Muscle of leg (tissue), 11 donors: Measurements from ENCODE around the gene NDUFA7. TPM values are rescaled to one million over a fixed set of nuclear protein-coding genes. Genes with fewer than 3 reads are reported as not detected.
"Not testable (repeated sequence)": the region's sequence is repeated elsewhere in the genome, so short reads cannot be mapped to it uniquely, and the experiment has no call there.

Source experiments
- DNase-seq: peaks from one replicate; pipeline ENCODE4 v3.0.0; 2013
- H3K27ac ChIP-seq: one replicate; pipeline ENCODE4 v1.5.1; 2013; ENCODE audit warnings: mild to moderate bottlenecking, low read length, control low read depth
- H3K27me3 ChIP-seq: one replicate; pipeline ENCODE4 v1.6.1; 2013; ENCODE audit warnings: low read length; ENCODE audit not compliant: control insufficient read depth, insufficient read depth
- H3K36me3 ChIP-seq: one replicate; pipeline ENCODE4 v1.6.1; 2013; ENCODE audit warnings: low read length; ENCODE audit not compliant: control insufficient read depth, insufficient read depth
- H3K4me1 ChIP-seq: one replicate; pipeline ENCODE4 v1.6.1; 2013; ENCODE audit warnings: low read length; ENCODE audit not compliant: control insufficient read depth, insufficient read depth
- H3K4me3 ChIP-seq: one replicate; pipeline ENCODE4 v1.5.1; 2013; ENCODE audit warnings: low read length, control low read depth
- H3K9me3 ChIP-seq: replicated peaks from 2 replicates; pipeline ENCODE4 v1.6.1; 2013; ENCODE audit warnings: low read depth, low read length; ENCODE audit not compliant: control insufficient read depth
- WGBS: methylation state at CpG from one replicate; pipeline ENCODE4 v1.1.5; 2013; ENCODE audit warnings: missing lambda C conversion rate; ENCODE audit not compliant: insufficient coverage; 5-methylcytosine and 5-hydroxymethylcytosine counted together
- polyA plus RNA-seq, 8 donors: library from polyadenylated mRNA; unstranded; fragments of 120-200 nt; gene quantifications; one replicate each; pipeline versions ENCODE4 v1.2.1 to v1.2.3, GENCODE V29; 2013; ENCODE audit warnings: inconsistent platforms in 1 of 8, low replicate concordance in 1 of 8; ENCODE audit not compliant: insufficient read length in 8 of 8, insufficient read depth in 1 of 8
- total RNA-seq: library from RNA; stranded (reverse); fragments of 120-200 nt; gene quantifications from one replicate; pipeline ENCODE4 v1.2.4, GENCODE V29; 2013

NDUFA7 gene
- total and polyA plus RNA-seq, 9 donors: 17.2 to 54.7 (median 38.1) TPM

- H3K4me1 ChIP-seq: peaks cover 38% of the 10 kb centered on the region
- no peaks in the 10 kb centered on the region for H3K36me3 ChIP-seq
- peaks cover 37% of the 10 kb centered on the region for H3K27me3 ChIP-seq
- no peaks in the 10 kb centered on the region for H3K9me3 ChIP-seq
- H3K4me3 ChIP-seq: no peak overlapping the region
- WGBS: 52% methylated on average over 7 of the region's 12 CpGs
- peak; percentile 96 for DNase-seq
- H3K27ac ChIP-seq: peak overlapping the region; percentile 62
Measured at GRCh38 chr19:8361921-8362793, 41.0 kb upstream of the NDUFA7 start.

DNA sequence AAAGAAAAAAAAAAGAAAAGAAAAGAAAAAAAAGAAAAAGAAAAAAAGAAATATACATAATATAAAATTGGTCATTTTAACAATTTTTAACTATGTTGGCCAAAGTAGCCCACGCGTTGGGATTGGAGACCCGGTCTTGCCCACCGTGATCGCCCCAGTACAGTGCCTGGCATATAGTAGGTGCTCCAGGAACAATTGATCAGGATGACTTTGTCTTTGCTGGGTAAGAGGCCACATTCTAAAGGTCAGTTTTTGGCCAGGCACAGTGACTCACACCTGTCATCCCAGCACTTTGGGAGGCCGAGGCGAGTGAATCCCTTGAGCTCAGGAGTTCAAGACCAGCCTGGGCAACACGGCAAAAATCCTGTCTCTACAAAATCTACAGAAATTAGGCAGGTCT, 39.0 kb upstream of the NDUFA7 start:
- no peak for DNase-seq

GRCh38 chr19:8358948-8359347, 37.8 kb upstream of the NDUFA7 start:
- Histone ChIP-seq H3K36me3 (no peaks in the 10 kb centered on the region), H3K4me3 (no peak overlapping the region), H3K27ac (no peak overlapping the region), H3K9me3 (no peaks in the 10 kb centered on the region), H3K27me3 (peaks cover 11% of the 10 kb centered on the region), H3K4me1 (peaks cover 22% of the 10 kb centered on the region)
- WGBS: 88% methylated on average over 2 of the region's 6 CpGs
- no peak for DNase-seq

More for the DNA sequence above, 39.0 kb upstream of the NDUFA7 start:
- H3K27me3 ChIP-seq: peaks cover 23% of the 10 kb centered on the region
- H3K36me3 ChIP-seq: no peaks in the 10 kb centered on the region
- 94% methylated on average over 5 of the region's 8 CpGs for WGBS
- H3K9me3 ChIP-seq: no peaks in the 10 kb centered on the region
- H3K4me3 ChIP-seq: no peak overlapping the region
- no peak overlapping the region for H3K27ac ChIP-seq
- H3K4me1 ChIP-seq: peaks cover 29% of the 10 kb centered on the region

- DNase-seq: no peak
- Histone ChIP-seq H3K27ac (no peak overlapping the region), H3K36me3 (no peaks in the 10 kb centered on the region), H3K9me3 (no peaks in the 10 kb centered on the region), H3K4me1 (peaks cover 15% of the 10 kb centered on the region), H3K27me3 (peaks cover 5% of the 10 kb centered on the region), H3K4me3 (no peak overlapping the region)
- no CpG with 5 or more reads among the region's 4 CpGs for WGBS
Measured at GRCh38 chr19:8357007-8357521, 35.9 kb upstream of the NDUFA7 start.

DNA sequence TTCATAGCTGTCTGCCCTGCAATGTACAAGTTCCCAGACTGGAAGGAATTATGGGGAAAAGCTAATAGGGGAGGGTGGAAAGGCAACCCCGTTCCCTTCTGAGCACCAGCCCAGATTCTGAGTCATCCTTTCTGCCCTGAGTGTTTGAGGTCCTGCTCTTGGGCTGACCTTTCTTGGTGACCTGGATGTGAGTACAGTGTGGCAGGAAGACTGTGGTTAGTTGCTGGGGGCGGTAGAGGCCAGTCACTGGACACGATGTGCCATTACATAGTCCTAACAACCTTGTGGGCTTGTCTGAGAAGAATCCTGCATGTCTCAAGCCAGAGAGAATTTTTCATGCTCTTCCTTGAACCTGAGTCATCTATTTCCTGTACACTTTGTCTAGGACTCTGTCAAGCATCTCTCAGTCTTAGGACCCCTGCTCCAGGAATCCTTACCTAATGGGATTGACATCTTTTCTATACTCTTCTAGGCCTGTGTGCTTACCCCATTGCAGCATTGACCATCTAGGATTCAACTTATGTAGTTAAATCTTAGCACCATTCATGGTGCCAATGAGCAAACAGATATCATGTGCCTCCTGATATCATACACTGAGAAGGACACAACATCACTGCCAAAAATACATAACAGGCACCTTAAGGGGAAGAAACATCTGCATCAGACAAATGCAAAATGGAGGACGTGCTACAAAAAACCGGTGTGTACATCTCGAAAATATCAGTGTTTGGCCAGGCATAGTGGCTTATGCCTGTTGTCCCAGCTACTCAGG, 34.6 kb upstream of the NDUFA7 start:
- peaks cover 11% of the 10 kb centered on the region for H3K27me3 ChIP-seq
- no peak overlapping the region for H3K4me3 ChIP-seq
- 80% methylated on average over 5 of the region's 6 CpGs for WGBS
- H3K27ac ChIP-seq: no peak overlapping the region
- no peaks in the 10 kb centered on the region for H3K36me3 ChIP-seq
- no peak for DNase-seq
- H3K4me1 ChIP-seq: peaks cover 8% of the 10 kb centered on the region
- H3K9me3 ChIP-seq: no peaks in the 10 kb centered on the region

GRCh38 chr19:8352845-8353244, 31.7 kb upstream of the NDUFA7 start:
- not testable (repeated sequence) for H3K36me3 ChIP-seq, H3K4me1 ChIP-seq, H3K9me3 ChIP-seq, H3K4me3 ChIP-seq, DNase-seq, H3K27ac ChIP-seq
- peaks cover 16% of the 10 kb centered on the region for H3K27me3 ChIP-seq
- WGBS: 32% methylated on average over 5 of the region's 5 CpGs

GRCh38 chr19:8352134-8352827, 31.1 kb upstream of the NDUFA7 start:
- H3K4me3 ChIP-seq: no peak overlapping the region
- no peak overlapping the region for H3K27ac ChIP-seq
- H3K4me1 ChIP-seq: peaks cover 8% of the 10 kb centered on the region
- no peaks in the 10 kb centered on the region for H3K9me3 ChIP-seq
- no CpG with 5 or more reads among the region's 10 CpGs for WGBS
- H3K36me3 ChIP-seq: no peaks in the 10 kb centered on the region
- H3K27me3 ChIP-seq: peaks cover 16% of the 10 kb centered on the region
- no peak for DNase-seq

- 76% methylated on average over 2 of the region's 8 CpGs for WGBS
- DNase-seq, H3K36me3 ChIP-seq, H3K4me1 ChIP-seq, H3K27ac ChIP-seq, H3K4me3 ChIP-seq, H3K9me3 ChIP-seq: not testable (repeated sequence)
- peaks cover 22% of the 10 kb centered on the region for H3K27me3 ChIP-seq
Measured at GRCh38 chr19:8349629-8350372, 28.6 kb upstream of the NDUFA7 start.

GRCh38 chr19:8343483-8343844, 22.3 kb upstream of the NDUFA7 start:
- Histone ChIP-seq H3K27ac (no peak overlapping the region), H3K27me3 (peaks cover 63% of the 10 kb centered on the region), H3K36me3 (no peaks in the 10 kb centered on the region), H3K4me1 (peaks cover 18% of the 10 kb centered on the region), H3K9me3 (no peaks in the 10 kb centered on the region), H3K4me3 (no peak overlapping the region)
- 8% methylated on average over 5 of the region's 11 CpGs for WGBS
- no peak for DNase-seq
